ENCODE measurements around the gene RAB3D. TPM values are rescaled to one million over a fixed set of nuclear protein-coding genes. Genes with fewer than 3 reads are reported as not detected.
A peak's percentile ranks its signal among the peaks of the same experiment; 100 is the strongest.

Gene RAB3D
- polyA plus RNA-seq, 12 donors = 4.9 to 22.5 (median 6.8) TPM; not detected in 1

DNA sequence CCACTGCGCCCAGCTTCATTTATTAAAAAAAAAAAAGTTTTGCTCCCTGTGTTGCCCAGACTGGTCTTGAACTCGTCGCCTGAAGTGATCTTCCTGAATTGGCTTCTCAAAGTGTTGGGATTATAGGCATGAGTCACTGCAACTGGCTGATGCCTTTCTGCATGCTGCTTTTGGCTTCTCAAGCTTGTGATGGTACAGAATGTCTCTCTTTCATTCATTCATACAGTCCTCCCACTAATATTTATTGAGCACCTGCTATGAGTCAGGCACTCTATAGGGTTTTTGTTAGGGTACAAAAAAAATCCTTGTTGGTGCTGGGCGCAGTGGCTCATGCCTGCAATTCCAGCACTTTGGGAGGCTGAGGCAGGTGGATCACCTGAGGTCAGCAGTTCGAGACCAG is 34.5 kb downstream of the RAB3D start:
- no peak for DNase-seq

DNA sequence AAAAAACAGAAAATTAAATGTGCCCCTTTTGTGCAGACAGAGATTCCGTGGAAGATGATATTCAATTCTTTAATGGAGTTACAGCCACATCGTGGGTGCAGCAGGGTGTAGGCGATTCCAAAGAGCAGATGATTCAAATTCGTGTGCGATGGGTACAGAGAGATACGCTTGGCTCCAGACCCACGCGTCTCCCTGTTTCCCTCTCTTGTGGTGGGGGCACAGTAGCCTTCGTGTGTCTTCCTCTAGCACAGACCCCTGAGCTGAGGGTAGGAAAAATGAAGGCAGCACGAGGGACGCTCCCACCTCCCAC is 38.7 kb downstream of the RAB3D start:
- DNase-seq = no peak

DNA sequence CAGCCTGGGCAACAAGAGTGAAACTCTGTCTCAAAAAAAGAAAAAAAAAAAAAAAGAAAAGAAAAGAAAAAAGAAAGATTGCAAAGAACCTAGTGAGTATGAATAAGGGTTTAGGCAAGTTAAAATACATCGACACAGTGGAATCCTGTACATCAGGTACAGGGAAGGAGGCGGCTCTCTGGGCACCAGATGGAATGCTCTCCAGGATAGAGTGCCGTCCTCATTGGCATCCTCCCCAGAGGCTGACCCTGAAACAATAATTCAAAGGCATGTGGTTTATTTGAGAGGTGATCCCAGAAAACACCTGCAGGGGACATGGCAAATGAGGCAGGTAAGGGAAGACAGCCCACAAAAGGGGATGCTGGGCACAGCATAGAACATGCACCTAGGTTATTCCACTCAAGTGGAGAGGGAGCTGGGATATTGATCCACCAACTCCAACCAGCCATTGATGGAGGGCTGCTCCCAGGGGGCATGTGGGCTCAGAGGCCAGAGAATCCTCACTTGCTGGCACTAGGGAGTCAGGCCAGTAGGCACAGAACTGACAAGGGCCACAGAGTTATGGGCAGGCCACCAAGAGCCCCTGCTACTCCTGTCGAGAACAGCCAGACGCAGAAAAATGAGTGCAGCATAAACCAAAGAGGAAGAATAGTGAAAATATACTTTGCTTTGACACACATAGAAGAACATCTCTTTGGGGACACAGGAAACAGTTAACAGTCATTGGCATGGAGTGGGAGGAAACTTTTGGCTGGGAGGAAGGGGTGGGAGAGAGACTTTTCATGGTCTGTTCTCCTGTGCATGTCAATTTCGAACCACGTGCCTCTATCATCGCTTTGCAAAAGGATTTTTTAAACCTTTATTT is 39.3 kb downstream of the RAB3D start:
- no peak for DNase-seq

- DNase-seq = no peak
Observed at GRCh38 chr19:11296264-11296663, 43.2 kb downstream of the RAB3D start.

GRCh38 chr19:11295665-11296245 is 43.7 kb downstream of the RAB3D start, which contains the start of gene TSPAN16:
TSPAN16 (plus strand) TSS chr19:11296160; CDS start chr19:11296298, 138 bp downstream.
- DNase-seq = no peak

- no peak for DNase-seq
Observed at GRCh38 chr19:11295180-11295579, 44.3 kb downstream of the RAB3D start.

GRCh38 chr19:11293433-11294389 is 45.7 kb downstream of the RAB3D start:
- DNase-seq = peak; percentile 94

- no peak for DNase-seq
Observed at GRCh38 chr19:11291991-11292390, 47.5 kb downstream of the RAB3D start.

DNA sequence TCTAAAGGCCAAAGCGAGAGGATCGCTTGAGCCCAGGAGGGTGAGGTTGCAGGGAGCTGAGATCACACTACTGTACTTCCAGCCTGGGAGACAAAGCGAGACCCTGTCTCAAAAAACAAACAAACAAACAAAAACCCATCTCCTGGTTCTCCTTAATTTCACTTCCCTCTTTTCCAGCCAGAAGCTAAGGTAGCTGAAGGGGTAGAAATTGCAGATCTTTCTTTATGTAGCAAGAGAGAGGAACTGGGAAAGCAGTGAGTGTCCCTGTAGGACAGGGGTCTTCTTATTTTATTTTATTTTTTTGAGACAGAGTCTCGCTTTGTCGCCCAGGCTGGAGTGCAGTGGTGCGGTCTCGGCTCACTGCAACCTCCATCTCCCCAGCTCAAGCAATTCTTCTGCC is 48.0 kb downstream of the RAB3D start:
- no peak for DNase-seq

DNA sequence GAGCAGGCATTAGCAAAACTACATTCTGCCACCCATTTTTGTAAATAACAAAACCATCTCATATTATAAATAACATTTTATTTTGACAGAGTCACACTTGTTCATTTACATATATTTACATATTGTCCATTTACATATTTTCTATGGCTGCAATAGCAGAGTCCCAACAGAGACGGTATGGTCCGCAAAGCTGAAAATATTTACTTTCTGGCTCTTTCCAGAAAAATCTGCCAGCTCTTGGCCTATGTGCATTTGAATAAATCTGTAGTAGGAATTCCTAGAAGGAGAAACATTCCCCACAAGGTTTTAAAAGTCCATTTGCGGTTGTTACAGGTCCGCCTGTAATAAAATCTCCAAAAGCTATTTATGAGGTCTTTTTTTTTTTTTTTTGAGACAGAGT is 49.2 kb downstream of the RAB3D start:
- DNase-seq = no peak

GRCh38 chr19:11288349-11288748 is 51.1 kb downstream of the RAB3D start:
- no peak for DNase-seq

- no peak for DNase-seq
Observed at GRCh38 chr19:11286312-11286974, 53.0 kb downstream of the RAB3D start.

GRCh38 chr19:11284515-11284914 is 54.9 kb downstream of the RAB3D start:
- no peak for DNase-seq

GRCh38 chr19:11281356-11282049 is 58.0 kb downstream of the RAB3D start:
- DNase-seq = no peak

- no peak for DNase-seq
Observed at GRCh38 chr19:11279505-11280236, 59.8 kb downstream of the RAB3D start.

GRCh38 chr19:11278670-11279069 is 60.8 kb downstream of the RAB3D start:
- no peak for DNase-seq

DNA sequence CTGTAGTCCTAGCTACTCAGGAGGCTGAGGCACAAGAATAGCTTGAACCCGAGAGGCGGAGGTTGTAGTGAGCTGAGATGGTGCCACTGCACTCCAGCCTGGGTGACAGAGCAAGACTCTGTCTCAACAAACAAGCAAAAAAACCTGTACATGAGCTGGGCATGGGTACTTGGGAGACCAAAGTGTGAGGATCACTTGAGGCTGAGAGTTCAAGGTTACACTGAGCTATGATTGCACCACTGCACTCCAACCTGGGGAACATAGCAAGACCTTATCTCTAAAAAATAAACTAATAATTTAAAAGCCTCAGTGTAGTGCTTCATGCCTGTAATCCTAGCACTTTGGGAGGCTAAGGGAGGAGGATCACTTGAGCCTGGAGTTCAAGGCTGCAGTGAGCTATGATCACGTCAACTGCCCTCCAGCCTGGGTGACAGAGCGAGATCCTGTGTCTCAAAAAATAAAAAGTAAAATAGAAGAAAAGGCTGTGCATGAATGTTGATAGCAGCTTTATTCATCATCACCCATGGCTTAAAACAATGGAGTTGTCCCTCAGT is 64.8 kb downstream of the RAB3D start:
- DNase-seq = no peak

- DNase-seq = no peak
Observed at GRCh38 chr19:11273989-11274388, 65.5 kb downstream of the RAB3D start.

- DNase-seq = no peak
Observed at GRCh38 chr19:11273296-11273695, 66.2 kb downstream of the RAB3D start.
